ENCODE results near the gene ST6GAL2. TPM values are rescaled to one million over a fixed set of nuclear protein-coding genes. Genes with fewer than 3 reads are reported as not detected.

Gene ST6GAL2
- total RNA-seq, 2 experiments from 2014 or later = not detected

- TF ChIP-seq CTCF (IDR thresholded peaks at IDR 0.05) = no peak
- CTCF ChIA-PET = no interaction called here
- Mint-ChIP-seq H3K36me3 (ENCODE audit: low read depth) (no peaks in the 10 kb centered on the region), H3K4me3 (no peak overlapping the region), H3K27ac (no peak overlapping the region), H3K9me3 (no peaks in the 10 kb centered on the region), H3K27me3 (peaks cover 3% of the 10 kb centered on the region), H3K4me1 (ENCODE audit: low read depth) (no peaks in the 10 kb centered on the region)
- no peak for DNase-seq
- no peak for ATAC-seq
- intact Hi-C loops (cut with micrococcal nuclease) = no loop called here
- POLR2A ChIA-PET = no interaction called here
These were observed 127.0 kb downstream of the ST6GAL2 start for GRCh38 chr2:106758901-106759497.
